ENCODE data around the gene PM20D2. TPM values are rescaled to one million over a fixed set of nuclear protein-coding genes. Genes with fewer than 3 reads are reported as not detected.

Gene PM20D2
- total RNA-seq, 1 donor from 2014 or later: 24.0 TPM

Other genes with a start within 250 kb of the PM20D2 start
- 19.3 TPM for gene RNGTT, start 182.4 kb upstream of the PM20D2 start, total RNA-seq
- 132 TPM for gene PNRC1, start 65.3 kb upstream of the PM20D2 start, total RNA-seq
- 2.6 TPM for gene SRSF12, start 28.0 kb upstream of the PM20D2 start, total RNA-seq
- 0.52 TPM for gene GABRR1, start 71.3 kb downstream of the PM20D2 start, total RNA-seq
- not detected for gene GABRR2, start 169.2 kb downstream of the PM20D2 start, total RNA-seq
- gene UBE2J1, start 206.7 kb downstream of the PM20D2 start, total RNA-seq: 28.2 TPM